CD14-positive monocyte (primary cell): ENCODE data around the gene NDUFA8. TPM values are rescaled to one million over a fixed set of nuclear protein-coding genes. Genes with fewer than 3 reads are reported as not detected.

Experiments used
- DNase-seq, 3 donors: peaks; one replicate each; pipeline ENCODE4 v3.0.0-alpha.2; 2011 to 2022
- H2AFZ ChIP-seq: 2 replicates; pipeline ENCODE4 v1.6.0; 2012; ENCODE audit warnings: mild to moderate bottlenecking, low read depth, low read length, inconsistent platforms; ENCODE audit not compliant: insufficient read depth, poor library complexity, severe bottlenecking
- H3K27ac ChIP-seq, 2 donors: 1 replicate in 1 of 2; 2 replicates in 1 of 2; pipeline ENCODE4 v1.5.1; 2012 to 2013; ENCODE audit warnings: low read length in 2 of 2, control low read depth in 1 of 2, inconsistent platforms in 1 of 2, low read depth in 1 of 2, mild to moderate bottlenecking in 1 of 2
- H3K27me3 ChIP-seq, 2 donors: one replicate each; pipeline versions ENCODE4 v1.6.0 to v1.6.1; 2011 to 2013; ENCODE audit warnings: low read length in 2 of 2; ENCODE audit not compliant: control insufficient read depth in 2 of 2, insufficient read depth in 2 of 2
- H3K36me3 ChIP-seq, 2 donors: replicated peaks in 1 of 2; 1 replicate in 1 of 2; 2 replicates in 1 of 2; pipeline versions ENCODE4 v1.5.1 to v1.6.1; 2012 to 2013; ENCODE audit warnings: low read length in 2 of 2, control low read depth in 1 of 2, inconsistent platforms in 1 of 2, mild to moderate bottlenecking in 1 of 2; ENCODE audit not compliant: insufficient read depth in 2 of 2, control insufficient read depth in 1 of 2
- H3K4me1 ChIP-seq, 2 donors: 1 replicate in 1 of 2; 2 replicates in 1 of 2; pipeline versions ENCODE4 v1.5.1 to v1.6.1; 2012 to 2013; ENCODE audit warnings: low read length in 2 of 2, control low read depth in 1 of 2, inconsistent platforms in 1 of 2, mild to moderate bottlenecking in 1 of 2, moderate library complexity in 1 of 2; ENCODE audit not compliant: insufficient read depth in 2 of 2, control insufficient read depth in 1 of 2
- H3K4me2 ChIP-seq: replicated peaks from 2 replicates; pipeline ENCODE3; 2012; ENCODE audit warnings: low read length, moderate library complexity, mild to moderate bottlenecking; ENCODE audit not compliant: poor library complexity, severe bottlenecking; ENCODE audit errors: extremely low read depth
- H3K4me3 ChIP-seq, 3 experiments: fragments of 200-600 bp in 1 of 3; sonication (generic) in 1 of 3; replicated peaks in 1 of 3; 1 replicate in 2 of 3; 2 replicates in 1 of 3; pipeline ENCODE4 v1.5.1; 2011 to 2013; ENCODE audit warnings: low read length in 3 of 3, mild to moderate bottlenecking in 3 of 3, control low read depth in 2 of 3, low read depth in 2 of 3, inconsistent platforms in 1 of 3, moderate library complexity in 1 of 3
- H3K79me2 ChIP-seq: 2 replicates; pipeline ENCODE4 v1.6.0; 2012; ENCODE audit warnings: mild to moderate bottlenecking, control low read depth, inconsistent platforms, low read length, moderate library complexity; ENCODE audit not compliant: insufficient read depth
- H3K9ac ChIP-seq: 2 replicates; pipeline ENCODE4 v1.6.0; 2017; ENCODE audit warnings: low read length, mild to moderate bottlenecking; ENCODE audit not compliant: insufficient read depth, poor library complexity, severe bottlenecking
- H3K9me3 ChIP-seq, 2 donors: replicated peaks in 1 of 2; 1 replicate in 1 of 2; 2 replicates in 1 of 2; pipeline versions ENCODE4 v1.5.1 to v1.6.1; 2012 to 2013; ENCODE audit warnings: low read length in 2 of 2, control low read depth in 1 of 2; ENCODE audit not compliant: control insufficient read depth in 1 of 2, insufficient read depth in 1 of 2
- H4K20me1 ChIP-seq: 2 replicates; pipeline ENCODE4 v1.6.0; 2012; ENCODE audit warnings: mild to moderate bottlenecking, low read length, control low read depth, moderate library complexity; ENCODE audit not compliant: insufficient read depth
- H3K27ac Mint-ChIP-seq, 7 donors: one replicate each; pipeline ENCODE4 v1.8.0; 2020; ENCODE audit warnings: mild to moderate bottlenecking in 7 of 7, mixed read lengths in 7 of 7, moderate library complexity in 6 of 7, inconsistent platforms in 2 of 7
- H3K27me3 Mint-ChIP-seq, 3 donors: one replicate each; pipeline ENCODE4 v1.8.0; 2021 to 2022; ENCODE audit warnings: low read depth in 3 of 3, mild to moderate bottlenecking in 3 of 3, mixed read lengths in 3 of 3, moderate library complexity in 3 of 3, inconsistent platforms in 1 of 3
- H3K36me3 Mint-ChIP-seq, 2 donors: one replicate each; pipeline ENCODE4 v1.8.0; 2020; ENCODE audit warnings: mixed read lengths in 2 of 2, inconsistent platforms in 1 of 2, mild to moderate bottlenecking in 1 of 2
- H3K4me1 Mint-ChIP-seq: one replicate; pipeline ENCODE4 v1.8.0; 2020; ENCODE audit warnings: mild to moderate bottlenecking, mixed read lengths
- H3K4me3 Mint-ChIP-seq, 2 donors: one replicate each; pipeline ENCODE4 v1.8.0; 2020; ENCODE audit warnings: mild to moderate bottlenecking in 2 of 2, mixed read lengths in 2 of 2, moderate library complexity in 1 of 2
- H3K9me3 Mint-ChIP-seq, 7 donors: one replicate each; pipeline ENCODE4 v1.8.0; 2020 to 2022; ENCODE audit warnings: mixed read lengths in 7 of 7, mild to moderate bottlenecking in 6 of 7, moderate library complexity in 6 of 7, inconsistent platforms in 2 of 7
- CTCF ChIP-seq: fragments of 200-600 bp; IDR thresholded peaks from one replicate; pipeline ENCODE4 v1.8.0; 2022; ENCODE audit warnings: antibody characterized with exemption, mild to moderate bottlenecking
- WGBS: methylation state at CpG from one replicate; pipeline ENCODE4 v1.1.5; 2013; ENCODE audit warnings: missing lambda C conversion rate; ENCODE audit not compliant: insufficient coverage; 5-methylcytosine and 5-hydroxymethylcytosine counted together
- intact Hi-C, 2 donors: fragments of 100-400 bp; cut with micrococcal nuclease; formaldehyde crosslinking; loops; one replicate each; pipeline versions ENCODE4 v1.15.0 to v1.15.1; 2023
- polyA plus RNA-seq, 3 donors: library from polyadenylated mRNA; depleted of rRNA in 1 of 3; unstranded in 2 of 3; stranded (reverse) in 1 of 3; fragments of 300-500 nt in 2 of 3; fragments of >200 nt in 1 of 3; fragmentation: Illumina TruSeq in 2 of 3; gene quantifications; 1 replicate in 2 of 3; 2 replicates in 1 of 3; pipeline ENCODE4 v1.2.3, GENCODE V29; 2012 to 2021

The NDUFA8 gene
- polyA plus RNA-seq, 3 donors: 19.6 to 71.2 (median 63.5) TPM

- H3K27ac ChIP-seq: no peak overlapping the region
- no peaks in the 10 kb centered on the region for H3K36me3 Mint-ChIP-seq
- no CpG with 5 or more reads among the region's 4 CpGs for WGBS
- no peaks in the 10 kb centered on the region for H3K79me2 ChIP-seq
- H3K4me1 ChIP-seq: no peaks in the 10 kb centered on the region
- H3K27me3 ChIP-seq: no peaks in the 10 kb centered on the region
- no peaks in the 10 kb centered on the region for H4K20me1 ChIP-seq
- no peaks in the 10 kb centered on the region for H3K36me3 ChIP-seq
- no peak overlapping the region for H3K4me3 Mint-ChIP-seq
- no peak for DNase-seq
- H3K4me2 ChIP-seq: no peak overlapping the region
- H3K9me3 Mint-ChIP-seq: peaks cover 0 to 2% (median 0%) of the 10 kb centered on the region in 7 donors
- H3K9ac ChIP-seq: no peak overlapping the region
- TF ChIP-seq CTCF: no peak
- no peaks in the 10 kb centered on the region for H3K9me3 ChIP-seq
- H3K27me3 Mint-ChIP-seq: peaks cover 0 to 11% (median 5%) of the 10 kb centered on the region in 3 donors
- peak overlapping the region in 1 of 7 donors; percentile 75 for H3K27ac Mint-ChIP-seq
- H2AFZ ChIP-seq: no peak overlapping the region
- intact Hi-C loops: no loop called here
- H3K4me3 ChIP-seq: no peak overlapping the region
- H3K4me1 Mint-ChIP-seq: no peaks in the 10 kb centered on the region
Measured at GRCh38 chr9:122180633-122181032, 21.1 kb upstream of the NDUFA8 start.

DNA sequence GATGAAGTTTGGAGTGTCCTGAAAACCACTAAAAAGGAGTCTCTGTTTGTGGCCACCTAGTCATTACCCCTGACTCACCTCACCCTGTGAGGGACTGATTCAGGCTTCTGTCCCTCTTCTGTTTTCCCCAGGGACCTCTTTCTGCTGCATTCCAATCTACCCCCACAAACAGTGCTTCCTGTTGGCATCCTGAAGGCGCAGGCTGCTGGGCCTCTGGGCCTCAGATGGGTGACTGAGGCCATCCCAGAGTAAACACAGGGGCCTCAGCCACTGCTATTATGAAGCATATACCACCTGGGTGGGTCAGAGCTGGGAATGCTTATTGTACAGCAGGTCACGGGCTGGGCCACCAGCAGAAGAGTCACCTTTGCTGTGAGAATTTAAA, 20.1 kb upstream of the NDUFA8 start:
- intact Hi-C loops: no loop called here
- Mint-ChIP-seq H3K27ac (no peak overlapping the region), H3K4me3 (no peak overlapping the region), H3K9me3 (peaks cover 0 to 2% (median 0%) of the 10 kb centered on the region in 7 donors), H3K27me3 (peaks cover 0 to 11% (median 9%) of the 10 kb centered on the region in 3 donors), H3K4me1 (no peaks in the 10 kb centered on the region), H3K36me3 (no peaks in the 10 kb centered on the region)
- H3K27ac ChIP-seq: no peak overlapping the region
- DNase-seq: no peak
- WGBS: 86% methylated on average over 1 of the region's 2 CpGs
- no peaks in the 10 kb centered on the region for H3K4me1 ChIP-seq
- TF ChIP-seq CTCF: no peak
- no peak overlapping the region for H3K9ac ChIP-seq
- H3K4me3 ChIP-seq: no peak overlapping the region
- H3K4me2 ChIP-seq: no peak overlapping the region
- no peak overlapping the region for H2AFZ ChIP-seq
- no peaks in the 10 kb centered on the region for H3K27me3 ChIP-seq
- H3K79me2 ChIP-seq: no peaks in the 10 kb centered on the region
- H3K36me3 ChIP-seq: no peaks in the 10 kb centered on the region
- no peaks in the 10 kb centered on the region for H4K20me1 ChIP-seq
- H3K9me3 ChIP-seq: no peaks in the 10 kb centered on the region
